ENCODE results near the gene LINGO3.

The LINGO3 gene

DNA sequence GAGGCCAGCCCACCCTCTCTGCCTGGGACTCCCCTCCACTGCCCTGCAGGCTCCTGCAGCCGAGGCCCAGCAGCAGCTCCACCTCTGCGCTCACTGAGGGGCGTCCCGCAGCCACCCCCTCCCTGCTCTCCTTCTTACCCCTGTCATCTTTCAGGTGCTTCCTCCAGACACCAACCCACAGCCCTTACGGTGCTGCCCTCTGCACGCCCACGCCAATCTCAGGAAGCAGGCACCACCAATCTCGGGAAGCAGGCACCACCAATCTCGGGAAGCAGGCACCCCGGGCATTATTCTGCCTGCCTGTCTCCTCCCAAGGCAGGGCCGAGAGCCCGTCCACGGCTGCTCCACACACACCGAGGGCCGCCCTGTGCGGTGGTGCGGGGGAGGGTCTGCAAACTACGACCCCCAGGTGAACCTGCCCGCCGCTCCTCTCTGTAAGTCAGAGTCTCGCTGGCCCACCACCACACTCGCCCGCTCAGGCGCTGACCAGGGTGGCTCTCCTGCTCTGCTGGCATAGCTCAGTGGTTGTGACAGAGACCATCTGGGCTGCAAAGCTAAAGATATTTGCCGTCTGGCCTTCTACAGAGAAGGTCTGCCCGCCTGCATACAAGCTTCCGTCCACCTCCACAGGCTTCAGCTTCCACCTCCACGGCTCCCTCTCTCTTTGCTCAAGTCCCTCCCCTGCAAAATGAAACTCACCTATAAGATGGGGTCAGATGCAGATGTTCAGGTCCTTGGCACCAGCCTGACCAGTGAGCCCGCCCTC is 17.5 kb upstream of the LINGO3 start:
- no peak for DNase-seq

DNA sequence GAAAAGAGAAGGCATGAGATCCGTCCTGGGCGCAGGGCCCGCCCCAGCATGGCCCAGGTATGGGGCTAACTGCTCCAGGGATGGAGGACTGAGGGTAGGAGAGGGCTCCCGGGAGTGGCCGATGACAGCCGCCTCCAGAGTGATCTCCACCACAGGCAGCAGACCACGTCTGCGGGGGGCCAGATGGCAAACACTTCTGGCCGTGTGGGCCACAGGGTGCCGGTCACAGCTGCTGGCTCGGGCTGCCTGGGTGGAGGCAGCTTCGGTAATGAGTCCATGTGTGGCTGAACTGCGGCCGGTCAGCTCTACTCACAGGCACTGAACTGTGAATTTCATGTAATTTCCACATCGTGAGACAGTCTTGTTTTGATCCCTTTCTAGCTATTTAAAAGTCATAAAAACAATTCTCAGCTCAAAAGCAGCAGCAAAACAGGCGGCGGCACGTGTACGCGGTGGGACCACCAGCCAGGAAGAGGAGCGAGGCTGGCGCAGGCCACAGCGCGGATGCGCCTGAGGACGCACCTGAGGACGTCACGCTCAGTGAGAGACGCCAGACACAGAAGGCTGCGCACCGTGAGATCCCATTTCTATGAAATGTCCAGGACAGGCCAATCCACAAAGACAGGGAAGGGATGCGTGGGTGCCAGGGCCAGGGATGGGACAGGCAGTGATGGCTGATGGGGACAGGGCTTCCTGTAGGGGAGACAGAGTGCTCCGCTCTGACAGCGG is 16.4 kb upstream of the LINGO3 start:
- peak; percentile 71 for DNase-seq

DNA sequence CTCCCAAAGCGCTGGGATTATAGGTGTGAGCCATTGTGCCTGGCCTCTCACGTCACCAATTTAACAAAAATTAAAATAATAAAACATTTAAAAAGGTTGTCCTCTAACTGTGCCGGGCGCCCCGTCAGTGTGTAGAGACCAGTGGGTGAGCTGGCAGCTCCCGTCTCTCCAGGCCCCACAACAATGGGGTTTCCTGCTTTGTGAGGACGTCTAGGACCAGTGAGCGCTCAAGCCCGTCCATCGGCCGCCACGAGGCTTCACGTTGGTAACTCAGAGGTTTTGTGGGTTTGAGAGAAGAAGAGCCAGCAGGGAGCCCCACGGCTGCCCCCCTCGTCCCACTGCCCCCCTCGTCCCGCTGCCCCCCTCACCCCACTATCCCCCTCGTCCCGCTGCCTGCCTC is 15.8 kb upstream of the LINGO3 start:
- no peak for DNase-seq

DNA sequence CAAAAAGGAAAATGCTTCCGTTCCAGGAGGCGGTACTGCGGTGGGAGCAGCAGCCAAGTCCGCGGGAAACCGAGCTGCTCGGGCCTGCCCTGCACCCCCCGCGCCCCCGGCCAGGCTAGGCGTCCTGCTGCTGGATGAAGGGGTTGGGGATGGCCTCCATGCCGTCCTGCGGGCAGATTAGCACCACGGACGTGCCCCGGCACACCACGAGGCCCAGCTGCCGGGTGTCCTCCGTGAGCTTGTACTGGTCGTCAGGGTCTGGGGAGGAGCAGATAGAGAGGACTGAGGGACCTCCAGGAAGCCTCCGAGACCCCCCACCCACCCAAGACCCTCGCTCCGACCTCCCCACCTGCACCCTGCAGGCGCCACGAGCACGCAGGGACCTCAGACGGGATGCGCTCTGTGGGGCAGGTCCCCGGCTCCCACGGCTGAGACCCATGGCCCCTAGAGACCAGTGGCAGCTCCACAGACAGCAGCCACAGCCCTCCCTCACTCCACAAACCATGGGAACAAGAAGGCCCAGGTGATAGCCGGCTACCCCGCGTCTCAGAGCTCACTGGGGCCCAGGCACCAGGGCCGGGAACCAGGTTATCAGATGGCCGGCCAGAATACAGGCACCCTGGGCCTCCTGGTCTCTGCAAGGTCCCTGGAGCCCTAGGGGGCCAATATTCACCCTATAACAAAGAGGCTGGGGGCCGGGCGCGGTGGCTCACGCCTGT is 13.8 kb upstream of the LINGO3 start:
- no peak for DNase-seq

DNA sequence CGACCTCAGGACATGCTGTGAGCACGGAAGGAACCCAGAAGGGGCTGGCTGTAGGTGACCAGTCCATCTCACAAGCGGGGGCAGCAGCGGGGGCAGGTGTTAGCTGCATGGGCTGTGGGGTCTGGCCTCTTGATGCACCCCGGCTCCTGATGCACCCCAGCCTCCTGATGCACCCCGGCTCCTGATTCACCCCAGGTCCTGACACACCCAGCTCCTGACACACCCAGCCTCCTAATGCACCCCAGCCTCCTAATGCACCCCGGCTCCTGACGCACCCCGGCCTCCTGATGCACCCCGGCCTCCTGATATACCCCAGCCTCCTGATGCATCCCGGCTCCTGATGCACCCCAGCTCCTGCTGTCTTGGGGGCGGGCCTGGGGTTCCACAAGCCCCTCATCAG is 13.0 kb upstream of the LINGO3 start:
- DNase-seq, result no peak

DNA sequence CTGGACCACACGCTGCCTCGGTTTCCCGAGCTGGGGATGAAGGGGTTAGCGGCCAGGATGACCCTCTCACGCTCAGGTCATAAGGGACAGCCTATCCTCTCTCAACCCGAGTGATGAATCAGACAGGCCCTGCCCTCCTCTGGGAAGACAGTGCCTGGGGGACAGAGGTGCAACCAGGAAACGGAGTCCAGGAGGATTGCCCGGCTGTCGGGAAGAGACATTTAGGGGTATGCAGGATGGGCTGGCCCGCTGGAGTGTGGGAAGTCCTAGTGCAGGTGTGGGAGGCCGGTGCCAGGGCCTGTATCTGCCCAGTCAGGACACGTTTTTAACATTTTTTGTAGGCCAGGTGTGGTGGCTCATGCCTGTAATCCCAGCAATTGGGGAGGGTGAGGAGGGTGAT is 12.1 kb upstream of the LINGO3 start:
- DNase-seq, result no peak

DNA sequence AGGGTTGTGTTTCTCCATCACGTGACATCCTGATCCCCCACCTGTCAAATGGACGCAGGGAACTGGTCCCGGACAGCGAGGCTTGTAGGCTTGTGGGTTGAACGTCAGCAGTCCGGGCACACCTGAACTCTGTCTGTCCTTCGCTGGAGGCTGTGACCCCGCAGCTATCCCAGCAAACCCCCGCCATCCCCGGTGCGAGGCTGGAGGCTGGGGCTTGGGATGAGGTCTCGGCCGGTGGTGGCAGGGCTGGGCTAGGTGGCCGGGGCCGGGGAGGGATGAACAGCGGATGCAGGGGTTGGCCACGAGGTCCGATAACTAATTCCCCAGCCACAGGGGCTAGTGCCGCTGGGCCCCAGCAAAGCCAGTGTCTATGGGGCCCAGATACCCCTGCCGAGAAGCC is 11.6 kb upstream of the LINGO3 start:
- DNase-seq, result no peak

DNA sequence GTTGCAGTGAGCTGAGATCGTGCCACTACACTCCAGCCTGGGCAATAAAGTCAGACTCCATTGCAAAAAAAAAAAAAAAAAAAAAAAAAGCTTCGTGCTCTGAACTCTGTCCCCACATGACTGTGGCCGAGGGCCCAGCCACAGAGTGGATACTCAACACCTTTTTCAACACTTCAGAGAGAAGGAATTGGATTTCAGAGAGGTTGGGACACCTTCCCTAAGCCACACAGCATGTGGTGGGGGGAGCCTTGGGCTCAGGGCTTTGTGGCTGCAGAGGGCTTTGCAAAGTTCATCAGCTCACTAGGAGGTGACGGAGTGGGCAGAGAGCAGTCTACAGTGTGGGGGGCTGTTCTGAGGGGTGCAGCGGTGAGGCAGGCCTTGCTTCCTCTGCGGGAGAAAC is 11.0 kb upstream of the LINGO3 start:
- DNase-seq, result no peak

DNA sequence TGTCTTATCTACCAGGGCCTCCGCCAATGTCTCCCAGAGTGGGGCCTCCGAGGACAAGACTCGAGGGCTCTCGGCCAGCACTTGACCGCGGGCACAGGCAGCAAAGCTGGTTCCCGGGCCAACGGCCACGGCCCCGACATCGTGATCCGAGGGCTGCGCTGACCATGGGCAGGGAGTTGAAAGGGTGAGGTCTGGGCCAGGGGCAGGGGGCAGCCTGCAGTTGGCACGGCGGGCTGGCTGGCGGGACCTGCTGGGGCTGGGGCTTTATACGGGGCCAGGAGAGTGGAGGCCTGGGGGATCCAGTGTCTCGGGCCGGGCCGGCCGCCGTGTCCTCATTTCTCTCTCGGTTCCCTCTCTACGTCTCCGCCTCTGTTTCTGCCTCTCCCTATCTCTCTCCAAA is 9.8 kb upstream of the LINGO3 start:
- DNase-seq, result no peak

DNA sequence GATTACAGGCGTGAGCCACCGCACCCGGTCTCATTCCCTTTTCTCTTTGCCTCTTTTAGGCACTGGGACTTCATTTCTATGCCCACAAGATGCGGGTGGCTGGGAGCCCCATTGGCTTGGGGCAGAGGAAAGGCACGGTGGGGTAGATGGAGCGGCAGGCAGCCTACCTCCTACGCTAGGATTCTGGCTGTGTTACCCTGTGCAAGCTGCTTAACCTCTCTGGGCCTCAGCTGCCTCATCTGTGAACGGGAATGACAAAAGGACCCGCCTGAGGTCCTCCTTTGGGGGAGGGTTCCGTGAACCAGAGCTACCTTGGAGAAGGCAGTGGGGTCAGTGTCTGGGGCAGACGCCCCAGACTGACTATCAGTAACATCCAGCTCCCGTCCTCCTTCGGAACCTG is 9.3 kb upstream of the LINGO3 start:
- DNase-seq, result no peak

DNA sequence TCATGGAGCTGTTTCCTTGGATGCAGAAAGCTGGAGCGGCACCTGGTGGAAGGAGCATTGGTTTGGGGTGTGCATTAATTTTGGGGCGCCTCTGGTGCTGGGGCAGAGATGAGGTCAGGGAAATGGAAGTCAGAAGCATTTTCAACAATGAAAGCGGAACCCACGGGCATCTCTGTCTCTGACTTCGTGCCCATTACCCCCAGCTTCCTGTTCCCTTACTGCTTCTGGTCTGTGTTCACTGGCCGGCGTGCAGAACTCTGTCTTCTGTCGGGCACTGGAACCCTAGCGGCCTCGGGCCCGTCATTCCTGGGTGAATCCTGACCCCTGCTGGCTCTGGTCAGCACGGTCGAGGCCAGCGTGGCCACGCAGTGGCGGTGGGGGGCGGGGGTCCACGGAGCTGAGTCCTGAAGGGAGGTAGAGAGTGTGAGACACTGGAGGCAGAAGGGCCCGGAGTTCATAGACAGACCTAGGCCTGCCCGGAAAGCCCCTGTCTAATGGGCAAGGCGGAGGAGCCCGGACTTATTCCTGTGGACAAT is 7.9 kb upstream of the LINGO3 start:
- peak; percentile 68 for DNase-seq

DNA sequence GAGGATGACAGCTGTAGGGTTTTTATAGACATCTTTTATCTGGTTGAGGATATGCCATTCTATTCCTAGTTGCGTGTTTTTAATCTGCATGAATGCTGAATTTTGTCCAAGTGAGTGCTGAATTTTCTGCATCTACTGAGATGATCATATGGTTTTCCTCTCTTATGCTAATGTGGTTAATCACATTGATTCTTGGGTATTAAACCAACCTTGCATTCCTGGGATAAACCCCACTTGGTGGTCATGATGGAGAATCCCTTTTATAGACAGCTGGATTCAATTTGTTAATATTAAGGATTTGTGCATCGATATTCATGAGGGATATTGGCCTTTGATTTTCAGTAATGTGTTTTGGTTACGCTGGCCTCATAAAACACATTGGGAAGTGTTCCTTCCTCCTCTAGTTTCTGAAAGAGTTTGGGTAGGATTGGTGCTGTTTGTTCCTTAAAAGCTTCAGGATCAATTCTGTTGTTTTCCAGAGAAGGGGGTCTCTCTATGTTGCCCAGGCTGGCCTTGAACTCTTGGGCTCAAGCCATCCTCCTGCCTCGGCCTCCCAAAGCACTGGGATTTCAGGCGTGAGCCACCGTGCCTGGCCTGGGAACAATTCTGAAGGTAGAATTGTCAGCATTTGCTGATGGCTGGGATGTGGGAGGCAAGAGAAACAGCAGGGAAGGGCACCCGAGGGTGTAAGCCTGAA is 7.3 kb upstream of the LINGO3 start:
- no peak for DNase-seq

DNA sequence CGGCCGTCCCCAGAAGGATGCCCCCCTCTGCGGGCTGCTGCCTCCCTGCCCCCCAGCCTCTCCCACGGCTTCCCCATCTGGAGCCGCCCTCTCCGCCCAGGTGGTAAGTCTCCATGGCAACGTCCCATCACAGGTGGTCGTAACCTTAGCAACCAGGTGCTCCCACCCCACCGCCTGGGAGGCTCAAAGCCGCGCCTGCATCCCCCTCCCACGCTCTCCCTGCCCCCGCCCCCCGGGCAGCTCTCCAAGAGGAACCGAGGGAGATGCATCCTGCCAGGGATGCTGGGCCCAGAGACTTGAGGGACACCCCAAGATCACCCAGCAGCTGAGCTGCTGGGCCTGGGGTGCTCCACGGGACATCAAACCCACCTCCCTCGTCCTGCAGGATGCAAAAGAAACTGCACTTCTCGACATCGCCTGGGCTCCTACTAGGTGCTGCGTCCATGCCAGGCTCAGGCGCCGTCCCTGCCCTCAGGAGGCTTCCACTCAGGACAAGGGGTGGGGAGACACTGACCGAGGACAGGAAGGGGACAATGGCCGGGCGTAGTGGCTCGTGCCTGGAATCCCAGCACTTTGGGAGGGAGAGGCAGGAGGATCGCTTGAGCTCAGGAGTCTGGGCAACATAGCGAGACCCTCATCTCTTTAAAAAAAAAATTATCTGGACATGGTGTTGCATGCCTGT is 5.0 kb upstream of the LINGO3 start:
- peak; percentile 65 for DNase-seq

DNA sequence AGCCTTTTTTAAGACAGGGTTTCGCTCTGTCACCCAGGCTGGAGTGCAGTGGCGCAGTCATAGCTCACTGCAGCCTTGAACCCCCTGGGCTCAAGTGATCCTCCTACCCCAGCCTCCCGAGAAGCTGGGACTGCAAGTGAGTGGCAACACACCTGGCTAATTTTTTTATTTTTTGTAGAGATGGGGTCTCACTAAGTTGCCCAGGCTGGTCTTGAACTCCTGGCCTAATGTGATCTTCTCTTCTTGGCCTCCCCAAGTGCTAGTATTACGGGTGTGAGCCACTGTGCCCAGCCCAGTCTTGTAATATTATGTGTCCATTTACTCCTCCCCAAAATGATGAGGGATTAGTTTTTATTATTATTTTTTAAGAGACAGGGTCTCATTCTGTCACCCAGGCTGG is 3.1 kb upstream of the LINGO3 start:
- no peak for DNase-seq

DNA sequence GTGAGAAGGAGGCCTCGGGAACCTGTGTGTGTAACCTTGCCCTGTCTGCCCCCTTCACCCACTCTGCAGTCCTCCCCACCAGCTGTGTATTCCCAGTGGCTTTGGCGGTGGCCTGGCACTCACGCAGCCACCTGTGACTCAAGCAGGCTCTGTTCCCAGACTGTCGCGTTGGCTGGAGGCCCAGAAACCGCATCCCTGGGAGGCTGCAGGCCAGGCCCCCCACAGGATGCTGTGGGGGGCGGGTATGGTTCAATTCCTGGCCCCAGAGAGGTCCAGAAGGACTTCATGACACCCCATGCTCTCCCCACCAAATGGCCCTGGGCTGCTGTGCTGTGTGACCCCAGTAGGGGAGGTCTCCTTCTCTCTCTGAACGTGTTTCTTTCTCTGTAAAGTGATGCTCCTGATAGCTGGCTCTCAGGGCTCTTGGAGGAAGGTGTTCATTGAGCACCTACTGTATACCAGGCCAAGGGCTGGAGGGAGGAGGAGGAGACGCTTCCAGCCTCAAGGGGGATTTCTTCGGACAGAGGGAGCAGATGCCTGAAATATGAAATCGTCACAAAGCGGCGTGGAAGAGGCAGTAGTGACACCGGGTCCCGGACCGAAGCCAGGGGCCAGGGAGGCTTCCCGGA is 1.9 kb upstream of the LINGO3 start:
- no peak for DNase-seq

DNA sequence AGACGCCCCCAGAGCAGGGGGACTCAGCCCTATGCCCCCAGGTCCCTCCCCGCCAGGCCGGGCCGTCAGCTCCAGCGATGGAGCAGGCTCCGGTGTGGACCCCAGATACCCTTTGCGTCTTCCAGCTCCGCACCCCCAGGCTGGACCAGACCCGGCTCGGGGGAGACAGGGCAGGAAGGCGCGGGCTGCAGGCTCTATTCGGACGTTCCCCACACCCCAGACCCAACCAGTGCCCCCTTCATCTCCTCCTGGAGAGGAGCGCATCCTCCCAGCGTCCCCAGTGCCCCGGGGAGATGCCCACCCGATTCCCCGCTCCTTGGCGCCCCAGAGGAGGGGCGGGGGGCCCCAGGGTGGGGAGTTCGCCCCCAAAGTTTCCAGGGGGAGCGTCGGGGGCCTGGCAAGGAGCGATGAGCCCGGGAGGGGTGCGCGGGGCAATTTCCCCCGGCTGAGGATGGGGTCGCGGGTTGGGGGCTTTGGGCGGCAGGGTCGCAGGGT is 389 bp downstream of the LINGO3 start:
- DNase-seq, result no peak

DNA sequence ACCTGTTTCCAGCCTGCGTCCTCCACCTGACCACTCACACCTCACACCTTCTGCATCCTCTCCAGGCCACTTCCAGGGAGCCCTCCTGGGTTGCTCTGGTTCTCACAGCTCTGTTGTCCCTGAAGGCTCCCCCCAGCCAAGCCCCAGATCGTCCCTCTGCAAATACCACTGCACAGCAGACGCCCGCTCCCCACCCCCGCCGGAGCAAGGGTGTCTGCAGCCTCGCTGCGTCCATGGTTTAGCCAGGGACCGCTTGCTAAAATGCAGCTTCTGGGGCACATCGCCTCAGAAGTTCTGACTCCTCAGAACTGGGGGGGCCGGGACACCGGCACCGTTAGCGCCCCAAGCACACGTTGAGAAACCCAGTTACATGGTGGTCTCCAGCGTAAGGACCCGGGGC is 983 bp downstream of the LINGO3 start:
- DNase-seq, result no peak

DNA sequence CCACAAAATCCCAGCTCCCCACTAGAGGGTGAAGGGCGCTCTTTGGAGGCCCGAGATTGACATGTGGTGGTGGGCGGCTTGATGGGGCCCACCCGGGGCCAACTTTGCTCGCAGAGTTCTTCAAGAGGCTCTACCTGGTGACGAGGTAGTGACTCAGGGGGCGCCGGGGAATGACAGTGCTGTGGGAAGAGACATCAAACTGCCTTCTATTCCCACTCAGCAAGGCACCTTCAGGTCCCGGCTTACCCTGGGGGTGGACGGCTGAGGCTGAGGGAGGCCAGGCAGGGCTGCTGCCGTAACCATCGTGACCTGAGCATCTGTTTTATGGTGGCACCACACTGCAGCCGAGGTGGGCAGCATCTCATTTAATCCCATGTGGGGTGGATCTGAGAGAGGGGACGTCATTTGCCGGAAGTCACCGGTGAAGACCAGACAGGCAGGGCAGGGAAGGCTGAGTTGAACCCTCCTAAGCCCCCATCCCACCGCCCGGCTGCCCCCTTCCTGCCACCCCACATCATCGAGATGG is 1.6 kb downstream of the LINGO3 start:
- no peak for DNase-seq

DNA sequence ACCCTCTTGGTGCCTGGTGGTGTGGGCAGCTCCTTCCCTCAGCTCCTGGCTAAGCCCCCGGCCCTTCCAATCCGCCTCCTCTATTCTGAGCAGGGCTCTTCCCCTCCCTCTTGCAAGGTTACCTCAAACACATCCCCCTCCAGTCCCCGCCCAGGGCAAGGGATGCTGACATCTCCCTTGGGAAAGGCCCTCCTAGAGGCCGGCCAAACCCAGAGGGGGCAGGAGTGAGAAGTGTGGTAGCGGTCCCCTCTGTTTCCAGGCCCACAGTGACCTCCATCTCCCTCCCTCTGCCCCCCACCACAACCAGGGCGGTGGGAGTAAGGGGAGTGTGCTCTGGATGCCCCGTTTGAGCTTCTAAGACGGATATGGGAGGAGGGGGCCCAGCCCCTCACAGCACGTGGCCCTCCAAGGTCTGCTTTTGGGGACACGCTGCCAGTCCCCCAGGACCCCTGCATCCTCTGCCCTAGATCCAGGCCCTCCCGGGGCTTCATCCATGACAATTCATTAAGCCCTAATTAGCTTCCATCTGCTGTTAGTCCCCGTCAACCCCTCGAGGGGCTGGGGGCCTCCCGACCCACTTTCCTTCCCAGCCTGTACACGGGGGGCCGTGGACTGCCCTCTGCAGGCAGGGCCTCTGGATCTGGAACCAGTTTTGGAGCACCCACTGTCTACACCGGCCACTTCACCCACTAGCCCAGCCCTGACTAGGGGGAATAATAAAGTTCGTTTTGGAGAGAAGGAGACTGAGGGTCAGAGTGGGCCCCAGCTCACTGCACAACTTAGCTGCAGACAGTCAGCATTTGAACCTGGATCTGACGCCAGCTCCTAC is 2.3 kb downstream of the LINGO3 start:
- DNase-seq, result no peak

DNA sequence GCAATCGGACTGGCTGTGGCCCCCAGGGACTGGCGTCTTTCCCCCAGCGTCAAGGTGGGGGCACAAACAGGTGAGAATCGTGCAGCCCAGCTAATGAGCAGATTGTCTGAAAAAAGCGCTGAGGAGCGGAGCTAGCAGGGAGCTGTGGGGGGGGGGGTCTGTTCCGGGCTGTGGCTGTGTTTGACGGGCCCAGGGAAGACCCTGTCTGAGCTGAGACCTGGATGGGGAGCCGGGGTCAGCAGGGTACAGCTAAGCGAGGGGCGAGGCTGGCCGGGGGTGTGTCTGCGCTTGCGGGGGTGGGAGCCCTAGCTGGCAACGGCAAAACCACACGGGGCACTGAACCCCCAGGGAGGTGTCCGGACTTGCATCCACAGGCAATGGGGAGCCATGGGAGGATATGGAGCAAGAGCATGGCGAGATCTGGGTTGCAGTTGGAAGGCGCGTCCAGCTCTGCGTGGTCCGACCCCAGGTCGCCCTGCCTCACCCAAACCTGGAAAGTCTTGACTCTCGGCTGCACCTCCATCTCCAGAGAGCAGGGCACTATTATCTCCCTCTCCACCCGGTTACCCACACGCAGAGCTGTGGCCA is 4.6 kb downstream of the LINGO3 start:
- DNase-seq, result no peak
